ENCODE measurements around the gene WBP1.
A peak's percentile ranks its signal among the peaks of the same experiment; 100 is the strongest.

Gene WBP1

DNA sequence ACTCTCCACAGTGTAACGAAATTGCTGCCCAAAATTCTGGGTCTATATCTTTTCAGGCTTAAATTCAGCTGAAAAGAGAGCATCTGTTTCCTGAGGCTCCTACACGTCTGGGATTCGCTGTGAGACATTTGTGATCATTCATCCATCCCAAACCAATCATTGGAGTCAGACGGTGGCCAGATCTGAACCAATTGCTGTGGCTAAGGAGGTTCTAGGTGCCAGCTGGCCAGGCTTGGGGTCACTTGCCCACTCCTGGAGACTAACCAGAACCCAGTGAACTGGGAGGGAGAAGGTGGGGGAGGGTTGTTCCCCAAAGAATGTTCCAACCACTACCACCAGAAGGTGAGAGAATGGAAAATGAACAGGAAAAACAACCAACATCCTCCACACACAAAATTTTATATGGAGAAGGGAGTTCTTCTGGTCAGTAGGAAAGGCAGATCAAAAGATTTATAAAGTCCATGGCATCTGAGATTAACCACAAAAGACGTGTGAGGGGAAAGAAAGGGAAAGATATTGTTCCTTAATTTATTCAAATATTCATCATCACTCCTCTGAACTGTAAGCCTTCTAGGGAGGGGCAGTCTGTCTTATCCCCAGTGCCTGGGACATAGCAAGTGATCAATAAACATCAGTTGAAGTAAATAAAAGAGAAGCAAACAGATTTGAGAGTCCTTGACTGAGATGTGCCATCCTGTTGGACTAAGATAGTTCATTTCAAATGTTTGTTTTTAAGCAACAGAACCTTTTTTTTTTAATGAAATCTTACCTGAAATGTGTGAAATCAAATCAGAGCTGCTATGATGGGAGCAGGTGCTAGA, 13.5 kb upstream of the WBP1 start:
- DNase-seq (ENCODE audit: low read depth): no peak
- no peak overlapping the region for H3K4me3 ChIP-seq (ENCODE audit: control insufficient read depth, low read depth, low read length)
- no peak for TF ChIP-seq CTCF (conservative IDR thresholded peaks at IDR 0.05; ENCODE audit: control insufficient read depth, insufficient read depth, low read depth, low read length)

- TF ChIP-seq CTCF (conservative IDR thresholded peaks at IDR 0.05; ENCODE audit: control insufficient read depth, insufficient read depth, low read depth, low read length): no peak
- no peak overlapping the region for H3K4me3 ChIP-seq (ENCODE audit: control insufficient read depth, low read depth, low read length)
- DNase-seq (ENCODE audit: low read depth): no peak
Observed at GRCh38 chr2:74447230-74447999, 10.8 kb upstream of the WBP1 start.

DNA sequence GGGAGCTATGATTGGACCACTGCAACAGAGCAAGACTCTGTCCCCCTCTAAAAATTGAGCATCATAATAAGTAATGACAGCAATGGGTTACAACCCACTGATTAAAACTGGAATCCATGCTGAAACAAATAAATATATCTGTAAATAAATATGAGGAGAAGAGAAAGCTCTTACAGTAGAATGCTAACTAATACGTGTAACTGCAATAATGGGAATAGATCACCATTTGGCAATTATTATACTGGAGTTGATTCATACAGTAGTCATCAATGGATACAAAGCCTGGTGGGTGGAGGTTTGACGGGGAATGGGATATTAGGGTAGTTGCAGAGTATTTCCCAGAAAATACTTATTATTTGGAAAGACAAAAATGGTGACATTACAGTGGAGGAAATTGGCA, 9.5 kb upstream of the WBP1 start:
- DNase-seq (ENCODE audit: low read depth): peak; percentile 74
- TF ChIP-seq CTCF (conservative IDR thresholded peaks at IDR 0.05; ENCODE audit: control insufficient read depth, insufficient read depth, low read depth, low read length): no peak
- no peak overlapping the region for H3K4me3 ChIP-seq (ENCODE audit: control insufficient read depth, low read depth, low read length)

DNA sequence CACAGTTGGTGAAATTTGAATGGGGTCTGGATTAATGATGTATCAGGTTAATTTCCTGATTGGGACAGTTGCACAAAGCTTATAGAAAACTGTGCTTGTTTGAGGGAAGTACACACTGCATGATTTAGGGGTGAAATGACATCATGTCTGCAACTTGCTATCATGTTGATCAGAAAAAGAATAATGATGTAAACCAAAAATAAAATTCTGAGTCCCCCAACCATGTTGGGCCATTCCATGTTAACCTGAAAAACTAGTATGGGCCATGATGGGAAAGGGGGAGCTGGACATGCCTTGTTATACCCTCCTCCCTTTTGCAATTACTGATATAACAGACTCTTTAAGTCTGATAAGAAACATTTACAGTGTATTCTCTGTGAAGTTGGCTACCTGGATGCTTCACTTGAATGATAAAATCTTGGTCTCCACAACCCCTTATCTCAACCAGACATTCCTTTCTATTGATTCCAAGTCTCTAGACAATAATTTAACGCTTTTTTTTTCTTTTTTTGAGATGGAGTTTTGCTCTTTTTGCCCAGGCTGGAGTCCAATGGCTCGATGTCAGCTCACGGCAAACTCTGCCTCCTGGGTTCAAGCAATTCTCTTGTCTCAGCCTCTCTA, 7.6 kb upstream of the WBP1 start:
- no peak for DNase-seq (ENCODE audit: low read depth)
- H3K4me3 ChIP-seq (ENCODE audit: control insufficient read depth, low read depth, low read length): no peak overlapping the region
- no peak for TF ChIP-seq CTCF (conservative IDR thresholded peaks at IDR 0.05; ENCODE audit: control insufficient read depth, insufficient read depth, low read depth, low read length)

DNA sequence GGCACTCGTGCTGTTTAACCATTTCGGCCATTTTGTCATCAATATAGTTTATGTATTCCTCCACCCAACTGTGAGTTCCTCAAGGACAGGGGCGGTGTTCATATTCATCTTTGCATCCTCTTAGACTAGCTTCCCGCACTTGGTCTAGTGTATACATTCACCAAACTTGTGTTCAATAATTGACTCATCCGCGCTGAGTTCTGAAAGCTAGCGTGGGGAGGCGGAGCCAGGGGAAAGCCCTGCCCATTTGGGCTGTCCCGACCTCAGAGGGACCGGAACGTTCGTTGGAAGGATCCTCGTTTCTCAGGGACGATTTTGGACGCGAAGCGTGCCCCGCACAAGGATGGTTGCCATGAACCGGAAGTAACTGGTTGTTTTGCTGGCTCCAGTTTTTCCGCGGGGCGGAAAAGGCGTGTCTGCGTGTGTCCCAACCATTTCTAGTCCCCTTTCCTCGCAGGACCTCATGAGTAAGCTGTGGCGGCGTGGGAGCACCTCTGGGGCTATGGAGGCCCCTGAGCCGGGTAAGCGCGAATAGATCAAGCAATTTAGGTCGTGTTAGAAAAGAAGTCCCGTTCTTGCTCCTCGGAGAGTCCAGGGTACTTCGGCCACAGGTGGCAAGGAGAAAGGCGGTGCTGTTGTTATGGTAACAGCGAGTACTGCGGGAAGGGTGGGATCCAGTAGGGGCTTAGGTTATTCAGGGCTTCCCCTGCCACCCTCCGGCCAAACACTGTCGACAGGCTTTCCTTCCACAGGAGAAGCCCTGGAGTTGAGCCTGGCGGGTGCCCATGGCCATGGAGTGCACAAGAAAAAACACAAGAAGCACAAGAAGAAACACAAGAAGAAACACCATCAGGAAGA, 3.4 kb upstream of the WBP1 start, which contains the start of gene INO80B:
INO80B (plus strand) TSS at position 434 of the 858 bp plus-strand sequence; CDS start at position 464, 30 bp downstream.
- no peak for TF ChIP-seq CTCF (conservative IDR thresholded peaks at IDR 0.05; ENCODE audit: control insufficient read depth, insufficient read depth, low read depth, low read length)
- peak; percentile 99 for DNase-seq (ENCODE audit: low read depth)

DNA sequence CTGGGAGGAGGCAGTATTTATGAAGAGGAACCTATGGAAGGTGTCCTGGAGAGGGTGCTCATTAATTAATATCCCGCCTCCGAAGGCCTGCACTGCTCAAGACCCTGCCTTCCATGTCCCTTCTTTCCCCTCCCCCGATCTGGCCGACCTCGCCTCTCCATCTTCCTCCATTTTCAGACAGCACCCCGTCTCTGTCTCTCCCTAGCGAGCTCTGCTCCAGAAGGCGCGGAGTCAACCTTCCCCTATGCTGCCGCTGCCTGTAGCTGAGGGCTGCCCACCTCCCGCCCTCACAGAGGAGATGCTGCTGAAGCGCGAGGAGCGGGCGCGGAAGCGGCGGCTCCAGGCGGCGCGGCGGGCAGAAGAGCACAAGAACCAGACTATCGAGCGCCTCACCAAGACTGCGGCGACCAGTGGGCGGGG, 1.1 kb upstream of the WBP1 start:
- no peak for DNase-seq (ENCODE audit: low read depth)
- no peak for TF ChIP-seq CTCF (conservative IDR thresholded peaks at IDR 0.05; ENCODE audit: control insufficient read depth, insufficient read depth, low read depth, low read length)
- H3K4me3 ChIP-seq (ENCODE audit: control insufficient read depth, low read depth, low read length): peak overlapping the region; percentile 75

More for the DNA sequence above, 3.4 kb upstream of the WBP1 start, which contains the start of gene INO80B:
- H3K4me3 ChIP-seq (ENCODE audit: control insufficient read depth, low read depth, low read length): peak within 1 kb of the TSS; percentile 94
